M059J (cell line): Measurements from ENCODE around the gene TANGO2. TPM values are rescaled to one million over a fixed set of nuclear protein-coding genes. Genes with fewer than 3 reads are reported as not detected.

Experiments
- DNase-seq: peaks from one replicate; pipeline ENCODE4 v3.0.0-alpha.2; 2012; ENCODE audit warnings: low read depth
- total RNA-seq: library from RNA; depleted of rRNA; stranded (reverse); fragments of >200 nt; shearing (Covaris generic); gene quantifications from 2 replicates; pipeline ENCODE4 v1.2.3, GENCODE V29; 2014; rRNA removed

TANGO2 gene
- total RNA-seq: 34.0 and 36.1 TPM in 2 replicates

- DNase-seq: peak; percentile 81
Observed at GRCh38 chr22:20020533-20021195, at the start of gene TANGO2. TANGO2 (plus strand) TSS chr22:20021110; CDS start chr22:20036799, 15,689 bp downstream.

- no peak for DNase-seq
Observed at GRCh38 chr22:19971276-19972124, 49.4 kb upstream of the TANGO2 start.

- DNase-seq: no peak
Observed at GRCh38 chr22:19972251-19972650, 48.7 kb upstream of the TANGO2 start.

GRCh38 chr22:19972652-19973550 lies 48.0 kb upstream of the TANGO2 start:
- DNase-seq: no peak

GRCh38 chr22:19973551-19974267 lies 47.2 kb upstream of the TANGO2 start:
- no peak for DNase-seq

- peak; percentile 14 for DNase-seq
Observed at GRCh38 chr22:19974268-19974861, 46.5 kb upstream of the TANGO2 start.

- peak; percentile 19 for DNase-seq
Observed at GRCh38 chr22:19974935-19975706, 45.8 kb upstream of the TANGO2 start.

GRCh38 chr22:19975707-19976035 lies 45.2 kb upstream of the TANGO2 start:
- DNase-seq: no peak

GRCh38 chr22:19976671-19977070 lies 44.2 kb upstream of the TANGO2 start:
- DNase-seq: no peak

- no peak for DNase-seq
Observed at GRCh38 chr22:19977296-19978243, 43.3 kb upstream of the TANGO2 start.

GRCh38 chr22:19978748-19979147 lies 42.2 kb upstream of the TANGO2 start:
- DNase-seq: no peak

- no peak for DNase-seq
Observed at GRCh38 chr22:19979712-19980493, 41.0 kb upstream of the TANGO2 start.

GRCh38 chr22:19980766-19981165 lies 40.1 kb upstream of the TANGO2 start:
- no peak for DNase-seq

GRCh38 chr22:19981171-19981960 lies 39.5 kb upstream of the TANGO2 start:
- no peak for DNase-seq

- DNase-seq: no peak
Observed at GRCh38 chr22:19981961-19982920, 38.7 kb upstream of the TANGO2 start.

GRCh38 chr22:19982991-19983578 lies 37.8 kb upstream of the TANGO2 start:
- no peak for DNase-seq
